Measurements from ENCODE around the gene ERC2.

ERC2 gene

GRCh38 chr3:55639143-55639542, 829.1 kb downstream of the ERC2 start:
- TF ChIP-seq, protein P1, sequence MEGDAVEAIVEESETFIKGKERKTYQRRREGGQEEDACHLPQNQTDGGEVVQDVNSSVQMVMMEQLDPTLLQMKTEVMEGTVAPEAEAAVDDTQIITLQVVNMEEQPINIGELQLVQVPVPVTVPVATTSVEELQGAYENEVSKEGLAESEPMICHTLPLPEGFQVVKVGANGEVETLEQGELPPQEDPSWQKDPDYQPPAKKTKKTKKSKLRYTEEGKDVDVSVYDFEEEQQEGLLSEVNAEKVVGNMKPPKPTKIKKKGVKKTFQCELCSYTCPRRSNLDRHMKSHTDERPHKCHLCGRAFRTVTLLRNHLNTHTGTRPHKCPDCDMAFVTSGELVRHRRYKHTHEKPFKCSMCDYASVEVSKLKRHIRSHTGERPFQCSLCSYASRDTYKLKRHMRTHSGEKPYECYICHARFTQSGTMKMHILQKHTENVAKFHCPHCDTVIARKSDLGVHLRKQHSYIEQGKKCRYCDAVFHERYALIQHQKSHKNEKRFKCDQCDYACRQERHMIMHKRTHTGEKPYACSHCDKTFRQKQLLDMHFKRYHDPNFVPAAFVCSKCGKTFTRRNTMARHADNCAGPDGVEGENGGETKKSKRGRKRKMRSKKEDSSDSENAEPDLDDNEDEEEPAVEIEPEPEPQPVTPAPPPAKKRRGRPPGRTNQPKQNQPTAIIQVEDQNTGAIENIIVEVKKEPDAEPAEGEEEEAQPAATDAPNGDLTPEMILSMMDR (conservative IDR thresholded peaks at IDR 0.05; ENCODE audit: low read length) = no peak
- no peak for TF ChIP-seq EZH2phosphoT487 (IDR thresholded peaks at IDR 0.05; ENCODE audit: borderline replicate concordance)
- H3K9ac ChIP-seq (ENCODE audit: low read depth, low read length, poor library complexity, severe bottlenecking) = no peak overlapping the region

DNA sequence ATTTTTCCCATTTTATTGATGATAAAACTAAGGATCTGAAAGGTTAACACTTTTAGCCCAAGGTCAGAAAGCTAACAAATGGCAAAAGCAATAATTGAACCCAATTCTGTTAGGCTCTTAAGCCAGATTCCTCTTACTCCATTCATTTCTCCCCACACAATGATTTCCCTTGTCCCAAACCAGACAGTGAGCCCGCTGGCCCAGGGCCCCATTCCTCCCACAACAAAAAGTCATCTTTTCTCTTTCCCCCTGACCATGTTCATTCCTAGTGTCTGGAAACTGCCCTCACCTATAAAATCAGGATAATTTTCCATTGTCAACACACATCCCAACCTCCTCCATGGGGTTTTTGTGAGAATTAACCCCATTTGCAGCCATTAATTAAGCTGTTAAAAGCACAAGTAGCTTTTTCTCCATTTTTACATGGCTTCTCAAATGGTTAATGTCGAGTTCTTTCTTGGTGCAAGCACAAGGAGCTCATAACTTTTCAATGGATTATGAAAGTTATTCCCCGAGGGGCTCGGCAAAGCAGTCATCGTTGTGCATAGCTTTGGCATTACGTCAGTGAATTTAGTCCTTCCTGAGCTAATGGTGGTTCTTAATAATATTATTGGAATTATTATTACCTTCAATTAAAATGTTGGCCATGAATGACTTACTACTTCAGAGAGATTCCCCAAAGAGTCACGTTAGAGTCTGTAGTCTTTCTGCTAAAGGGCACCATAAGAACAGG, 830.2 kb downstream of the ERC2 start:
- Histone ChIP-seq H3K36me3 (ENCODE audit: insufficient read depth, low read length) (no peaks in the 10 kb centered on the region), H3K9me2 (replicated peaks; ENCODE audit: low read depth, low read length) (no peaks in the 10 kb centered on the region)

More at GRCh38 chr3:55639143-55639542, 829.1 kb downstream of the ERC2 start:
- no peak overlapping the region for H2AFZ ChIP-seq (ENCODE audit: low read length)
- H3F3A ChIP-seq (ENCODE audit: low read depth) = no peaks in the 10 kb centered on the region
- H3K4me2 ChIP-seq (ENCODE audit: low read depth, low read length, poor library complexity, severe bottlenecking) = no peak overlapping the region
- H3K9me2 ChIP-seq (replicated peaks; ENCODE audit: low read depth, low read length) = no peaks in the 10 kb centered on the region
- H3K79me2 ChIP-seq (ENCODE audit: insufficient read depth, low read length) = no peaks in the 10 kb centered on the region
- no peaks in the 10 kb centered on the region for H3K9me3 ChIP-seq (ENCODE audit: insufficient read depth, low read depth, low read length)
- H3K27me3 ChIP-seq (ENCODE audit: insufficient read depth, low read length, poor library complexity, severe bottlenecking) = no peaks in the 10 kb centered on the region
- no peaks in the 10 kb centered on the region for H3K4me1 ChIP-seq (ENCODE audit: insufficient read depth, low read length, poor library complexity, severe bottlenecking)
- H4K20me1 ChIP-seq (ENCODE audit: insufficient read depth, low read length, poor library complexity, severe bottlenecking) = no peaks in the 10 kb centered on the region
- H3K36me3 ChIP-seq (ENCODE audit: insufficient read depth, low read length) = no peaks in the 10 kb centered on the region
- no peak overlapping the region for H3K4me3 ChIP-seq (ENCODE audit: low read length, poor library complexity, severe bottlenecking)

GRCh38 chr3:55636300-55637195, 831.7 kb downstream of the ERC2 start:
- no peaks in the 10 kb centered on the region for H3K27me3 ChIP-seq (ENCODE audit: insufficient read depth, low read length, poor library complexity, severe bottlenecking)
- H4K20me1 ChIP-seq (ENCODE audit: insufficient read depth, low read length, poor library complexity, severe bottlenecking) = no peaks in the 10 kb centered on the region
- no peaks in the 10 kb centered on the region for H3K79me2 ChIP-seq (ENCODE audit: insufficient read depth, low read length)
- H2AFZ ChIP-seq (ENCODE audit: low read length) = no peak overlapping the region
- H3K9me2 ChIP-seq (replicated peaks; ENCODE audit: low read depth, low read length) = no peaks in the 10 kb centered on the region
- H3K4me3 ChIP-seq (ENCODE audit: low read length, poor library complexity, severe bottlenecking) = no peak overlapping the region
- no peak overlapping the region for H3K9ac ChIP-seq (ENCODE audit: low read depth, low read length, poor library complexity, severe bottlenecking)
- TF ChIP-seq, protein P1 (conservative IDR thresholded peaks at IDR 0.05; ENCODE audit: low read length) = no peak
- TF ChIP-seq EZH2phosphoT487 (IDR thresholded peaks at IDR 0.05; ENCODE audit: borderline replicate concordance) = no peak
- H3F3A ChIP-seq (ENCODE audit: low read depth) = no peaks in the 10 kb centered on the region
- H3K9me3 ChIP-seq (ENCODE audit: insufficient read depth, low read depth, low read length) = no peaks in the 10 kb centered on the region
- no peak overlapping the region for H3K4me2 ChIP-seq (ENCODE audit: low read depth, low read length, poor library complexity, severe bottlenecking)
- no peaks in the 10 kb centered on the region for H3K36me3 ChIP-seq (ENCODE audit: insufficient read depth, low read length)
- peaks cover 7% of the 10 kb centered on the region for H3K4me1 ChIP-seq (ENCODE audit: insufficient read depth, low read length, poor library complexity, severe bottlenecking)

More for the DNA sequence above, 830.2 kb downstream of the ERC2 start:
- H3K9me3 ChIP-seq (ENCODE audit: insufficient read depth, low read depth, low read length) = no peaks in the 10 kb centered on the region
- no peak overlapping the region for H2AFZ ChIP-seq (ENCODE audit: low read length)
- H3K79me2 ChIP-seq (ENCODE audit: insufficient read depth, low read length) = no peaks in the 10 kb centered on the region
- H3K4me2 ChIP-seq (ENCODE audit: low read depth, low read length, poor library complexity, severe bottlenecking) = no peak overlapping the region
- H3K27me3 ChIP-seq (ENCODE audit: insufficient read depth, low read length, poor library complexity, severe bottlenecking) = no peaks in the 10 kb centered on the region
- H4K20me1 ChIP-seq (ENCODE audit: insufficient read depth, low read length, poor library complexity, severe bottlenecking) = no peaks in the 10 kb centered on the region
- no peak overlapping the region for H3K9ac ChIP-seq (ENCODE audit: low read depth, low read length, poor library complexity, severe bottlenecking)
- H3F3A ChIP-seq (ENCODE audit: low read depth) = no peaks in the 10 kb centered on the region
- TF ChIP-seq EZH2phosphoT487 (IDR thresholded peaks at IDR 0.05; ENCODE audit: borderline replicate concordance) = no peak
- TF ChIP-seq, protein P1 (conservative IDR thresholded peaks at IDR 0.05; ENCODE audit: low read length) = no peak
- H3K4me3 ChIP-seq (ENCODE audit: low read length, poor library complexity, severe bottlenecking) = no peak overlapping the region
- H3K4me1 ChIP-seq (ENCODE audit: insufficient read depth, low read length, poor library complexity, severe bottlenecking) = peaks cover 3% of the 10 kb centered on the region
